ENCODE data around the gene TMEM95.

DNA sequence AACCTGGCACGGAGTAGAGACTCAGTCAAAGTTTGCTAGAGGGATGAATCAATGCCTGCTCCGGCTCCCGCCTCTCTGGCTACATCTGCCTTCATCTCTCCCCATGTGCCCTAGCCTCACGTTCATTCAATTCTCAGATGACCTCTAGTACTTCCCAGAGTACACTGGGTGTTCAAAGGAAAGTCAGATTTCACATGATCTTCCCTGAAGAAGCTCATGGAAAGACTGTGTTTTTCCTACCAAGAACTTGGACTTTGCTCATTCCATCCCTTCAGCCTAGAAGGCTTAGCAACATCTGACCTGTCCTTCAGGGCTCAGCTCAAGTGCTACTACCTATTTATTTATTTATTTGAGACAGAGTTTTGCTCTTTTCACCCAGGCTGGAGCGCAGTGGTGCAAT, 14.9 kb downstream of the TMEM95 start:
- TF ChIP-seq, protein P1, sequence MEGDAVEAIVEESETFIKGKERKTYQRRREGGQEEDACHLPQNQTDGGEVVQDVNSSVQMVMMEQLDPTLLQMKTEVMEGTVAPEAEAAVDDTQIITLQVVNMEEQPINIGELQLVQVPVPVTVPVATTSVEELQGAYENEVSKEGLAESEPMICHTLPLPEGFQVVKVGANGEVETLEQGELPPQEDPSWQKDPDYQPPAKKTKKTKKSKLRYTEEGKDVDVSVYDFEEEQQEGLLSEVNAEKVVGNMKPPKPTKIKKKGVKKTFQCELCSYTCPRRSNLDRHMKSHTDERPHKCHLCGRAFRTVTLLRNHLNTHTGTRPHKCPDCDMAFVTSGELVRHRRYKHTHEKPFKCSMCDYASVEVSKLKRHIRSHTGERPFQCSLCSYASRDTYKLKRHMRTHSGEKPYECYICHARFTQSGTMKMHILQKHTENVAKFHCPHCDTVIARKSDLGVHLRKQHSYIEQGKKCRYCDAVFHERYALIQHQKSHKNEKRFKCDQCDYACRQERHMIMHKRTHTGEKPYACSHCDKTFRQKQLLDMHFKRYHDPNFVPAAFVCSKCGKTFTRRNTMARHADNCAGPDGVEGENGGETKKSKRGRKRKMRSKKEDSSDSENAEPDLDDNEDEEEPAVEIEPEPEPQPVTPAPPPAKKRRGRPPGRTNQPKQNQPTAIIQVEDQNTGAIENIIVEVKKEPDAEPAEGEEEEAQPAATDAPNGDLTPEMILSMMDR (IDR thresholded peaks at IDR 0.05; ENCODE audit: borderline replicate concordance, extremely low read depth, low read length, poor library complexity, severe bottlenecking) = no peak
- no peak for TF ChIP-seq EZH2 (IDR thresholded peaks at IDR 0.05; ENCODE audit: borderline replicate concordance, low read depth, low read length, severe bottlenecking)

All from DND-41 (cell line).